Measurements from ENCODE around the gene LMBR1.

LMBR1 gene

DNA sequence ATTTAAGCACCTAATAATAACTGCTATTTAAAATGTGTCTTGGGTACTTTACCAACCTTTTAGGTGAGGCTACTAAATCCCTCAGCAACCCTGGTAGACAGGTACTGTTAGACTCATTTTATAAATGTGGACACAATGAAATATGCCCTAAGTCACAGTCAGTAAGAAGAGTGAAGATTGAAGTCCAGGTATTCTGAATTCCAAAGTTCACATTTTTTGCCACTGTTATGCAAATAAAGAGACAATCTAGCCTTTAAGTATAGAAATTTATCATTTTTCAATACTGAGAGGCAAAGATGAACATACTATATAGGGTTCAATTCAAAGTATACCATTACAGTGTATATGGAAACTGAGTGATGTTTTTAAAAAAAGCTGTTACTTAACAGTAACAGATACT, 102.7 kb downstream of the LMBR1 start:
- no peaks in the 10 kb centered on the region for H3F3A ChIP-seq (ENCODE audit: insufficient read depth)
- H2AFZ ChIP-seq (ENCODE audit: low read depth, low read length, severe bottlenecking) = no peak overlapping the region
- H4K20me1 ChIP-seq (ENCODE audit: low read depth, low read length) = no peaks in the 10 kb centered on the region
- no peak overlapping the region for H3K4me3 ChIP-seq (ENCODE audit: insufficient read depth, low read length, poor library complexity, severe bottlenecking)
- no peaks in the 10 kb centered on the region for H3K79me2 ChIP-seq (ENCODE audit: insufficient read depth, low read length)
- TF ChIP-seq EZH2phosphoT487 (conservative IDR thresholded peaks at IDR 0.05; ENCODE audit: low read length) = no peak
- TF ChIP-seq, protein P1, sequence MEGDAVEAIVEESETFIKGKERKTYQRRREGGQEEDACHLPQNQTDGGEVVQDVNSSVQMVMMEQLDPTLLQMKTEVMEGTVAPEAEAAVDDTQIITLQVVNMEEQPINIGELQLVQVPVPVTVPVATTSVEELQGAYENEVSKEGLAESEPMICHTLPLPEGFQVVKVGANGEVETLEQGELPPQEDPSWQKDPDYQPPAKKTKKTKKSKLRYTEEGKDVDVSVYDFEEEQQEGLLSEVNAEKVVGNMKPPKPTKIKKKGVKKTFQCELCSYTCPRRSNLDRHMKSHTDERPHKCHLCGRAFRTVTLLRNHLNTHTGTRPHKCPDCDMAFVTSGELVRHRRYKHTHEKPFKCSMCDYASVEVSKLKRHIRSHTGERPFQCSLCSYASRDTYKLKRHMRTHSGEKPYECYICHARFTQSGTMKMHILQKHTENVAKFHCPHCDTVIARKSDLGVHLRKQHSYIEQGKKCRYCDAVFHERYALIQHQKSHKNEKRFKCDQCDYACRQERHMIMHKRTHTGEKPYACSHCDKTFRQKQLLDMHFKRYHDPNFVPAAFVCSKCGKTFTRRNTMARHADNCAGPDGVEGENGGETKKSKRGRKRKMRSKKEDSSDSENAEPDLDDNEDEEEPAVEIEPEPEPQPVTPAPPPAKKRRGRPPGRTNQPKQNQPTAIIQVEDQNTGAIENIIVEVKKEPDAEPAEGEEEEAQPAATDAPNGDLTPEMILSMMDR (IDR thresholded peaks at IDR 0.05; ENCODE audit: insufficient read depth, low read length, poor library complexity, severe bottlenecking) = no peak
- H3K9ac ChIP-seq (ENCODE audit: low read length) = no peak overlapping the region
- H3K27ac ChIP-seq (ENCODE audit: low read depth, low read length) = no peak overlapping the region
- H3K36me3 ChIP-seq (ENCODE audit: low read length) = no peaks in the 10 kb centered on the region
- no peak overlapping the region for H3K4me2 ChIP-seq (ENCODE audit: low read depth, low read length, poor library complexity, severe bottlenecking)
- H3K9me3 ChIP-seq (ENCODE audit: insufficient read depth, low read length) = no peaks in the 10 kb centered on the region
- H3K27me3 ChIP-seq (ENCODE audit: low read length) = no peaks in the 10 kb centered on the region
- no peaks in the 10 kb centered on the region for H3K9me2 ChIP-seq (replicated peaks; ENCODE audit: insufficient read depth, low read length)

DNA sequence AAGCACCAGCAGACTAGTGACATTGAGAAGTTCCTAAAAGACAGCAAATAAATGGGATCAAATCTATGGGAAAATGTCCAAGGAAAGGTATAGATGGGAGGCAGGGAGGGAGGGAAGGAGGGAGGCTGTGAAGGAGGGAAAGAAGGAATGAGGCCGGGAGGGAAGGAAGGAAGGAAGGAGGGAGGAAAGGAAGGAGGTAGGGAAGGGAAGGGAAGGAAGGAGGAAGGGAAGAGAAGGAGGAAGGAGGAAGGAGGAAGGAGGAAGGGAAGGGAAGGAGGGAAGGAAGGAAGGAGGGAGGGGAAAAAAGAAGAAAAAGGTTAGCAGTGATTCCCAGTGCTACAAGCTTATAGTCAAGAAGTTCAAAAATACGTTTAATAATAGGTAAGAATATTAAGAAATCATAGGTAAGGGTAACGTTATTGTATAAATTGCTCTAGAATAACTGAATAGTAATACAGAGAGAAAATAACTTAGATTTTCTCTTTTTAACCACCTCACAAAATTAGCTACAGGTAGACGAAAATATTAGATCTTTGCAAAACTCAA, 106.9 kb downstream of the LMBR1 start:
- Histone ChIP-seq H3K9ac (ENCODE audit: low read length) (no peak overlapping the region), H3K4me2 (ENCODE audit: low read depth, low read length, poor library complexity, severe bottlenecking) (no peak overlapping the region), H3F3A (ENCODE audit: insufficient read depth) (no peaks in the 10 kb centered on the region), H3K36me3 (ENCODE audit: low read length) (no peaks in the 10 kb centered on the region), H3K9me2 (replicated peaks; ENCODE audit: insufficient read depth, low read length) (no peaks in the 10 kb centered on the region), H3K4me3 (ENCODE audit: insufficient read depth, low read length, poor library complexity, severe bottlenecking) (no peak overlapping the region), H3K27ac (ENCODE audit: low read depth, low read length) (no peak overlapping the region), H3K9me3 (ENCODE audit: insufficient read depth, low read length) (no peaks in the 10 kb centered on the region), H3K79me2 (ENCODE audit: insufficient read depth, low read length) (no peaks in the 10 kb centered on the region), H3K27me3 (ENCODE audit: low read length) (no peaks in the 10 kb centered on the region), H4K20me1 (ENCODE audit: low read depth, low read length) (no peaks in the 10 kb centered on the region), H2AFZ (ENCODE audit: low read depth, low read length, severe bottlenecking) (no peak overlapping the region)
- TF ChIP-seq EZH2phosphoT487 (conservative IDR thresholded peaks at IDR 0.05; ENCODE audit: low read length) = no peak
- TF ChIP-seq, protein P1 (IDR thresholded peaks at IDR 0.05; ENCODE audit: insufficient read depth, low read length, poor library complexity, severe bottlenecking) = no peak

DNA sequence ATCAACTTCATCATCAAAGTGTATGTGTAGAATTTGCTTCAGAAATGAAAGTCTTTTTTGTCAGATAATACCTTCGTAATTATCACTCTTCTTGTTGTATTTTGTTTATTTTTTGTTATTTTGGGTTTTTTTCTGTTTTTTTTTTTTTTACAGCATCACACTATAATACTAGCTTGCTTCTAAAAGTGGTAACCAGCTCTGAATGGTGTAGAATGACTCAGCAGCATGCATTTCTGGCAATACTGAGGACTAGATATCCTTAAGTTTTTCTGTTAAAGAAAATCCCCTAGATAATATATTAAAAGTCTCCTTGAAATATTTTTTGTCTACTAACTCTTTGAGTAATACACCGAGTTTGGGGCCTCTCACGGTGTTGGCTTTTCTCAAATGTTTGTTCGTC, 109.1 kb downstream of the LMBR1 start:
- no peaks in the 10 kb centered on the region for H3K79me2 ChIP-seq (ENCODE audit: insufficient read depth, low read length)

More for the DNA sequence above, 109.1 kb downstream of the LMBR1 start:
- Histone ChIP-seq H3K36me3 (ENCODE audit: low read length) (no peaks in the 10 kb centered on the region), H3K9ac (ENCODE audit: low read length) (no peak overlapping the region), H3K27me3 (ENCODE audit: low read length) (no peaks in the 10 kb centered on the region), H2AFZ (ENCODE audit: low read depth, low read length, severe bottlenecking) (no peak overlapping the region), H3K4me3 (ENCODE audit: insufficient read depth, low read length, poor library complexity, severe bottlenecking) (no peak overlapping the region), H4K20me1 (ENCODE audit: low read depth, low read length) (no peaks in the 10 kb centered on the region), H3F3A (ENCODE audit: insufficient read depth) (peaks cover 4% of the 10 kb centered on the region; the same call in 1 of the 2 replicates), H3K27ac (ENCODE audit: low read depth, low read length) (no peak overlapping the region), H3K9me3 (ENCODE audit: insufficient read depth, low read length) (no peaks in the 10 kb centered on the region), H3K4me2 (ENCODE audit: low read depth, low read length, poor library complexity, severe bottlenecking) (no peak overlapping the region), H3K9me2 (replicated peaks; ENCODE audit: insufficient read depth, low read length) (no peaks in the 10 kb centered on the region)
- TF ChIP-seq, protein P1 (IDR thresholded peaks at IDR 0.05; ENCODE audit: insufficient read depth, low read length, poor library complexity, severe bottlenecking) = no peak
- no peak for TF ChIP-seq EZH2phosphoT487 (conservative IDR thresholded peaks at IDR 0.05; ENCODE audit: low read length)
